BLaER1 (cell line): ENCODE measurements around the gene SLC39A5.
A peak's percentile ranks its signal among the peaks of the same experiment; 100 is the strongest.

ENCODE experiments used
- H3K27ac ChIP-seq: shearing (Covaris generic); formaldehyde crosslinking; 2 replicates; pipeline ENCODE4 v1.8.1; 2022
- H3K27me3 ChIP-seq: shearing (Covaris generic); formaldehyde crosslinking; 2 replicates; pipeline ENCODE4 v1.8.1; 2022
- H3K36me3 ChIP-seq: shearing (Covaris generic); formaldehyde crosslinking; 2 replicates; pipeline ENCODE4 v1.8.1; 2022
- H3K4me1 ChIP-seq: shearing (Covaris generic); formaldehyde crosslinking; 2 replicates; pipeline ENCODE4 v1.8.1; 2022
- H3K4me2 ChIP-seq: shearing (Covaris generic); formaldehyde crosslinking; 2 replicates; pipeline ENCODE4 v1.8.1; 2022
- H3K4me3 ChIP-seq: shearing (Covaris generic); formaldehyde crosslinking; 2 replicates; pipeline ENCODE4 v1.8.1; 2022
- H3K9ac ChIP-seq: shearing (Covaris generic); formaldehyde crosslinking; 2 replicates; pipeline ENCODE4 v1.8.1; 2022
- H3K9me3 ChIP-seq: shearing (Covaris generic); formaldehyde crosslinking; 2 replicates; pipeline ENCODE4 v1.8.1; 2022
- H4K20me1 ChIP-seq: shearing (Covaris generic); formaldehyde crosslinking; 2 replicates; pipeline ENCODE4 v1.8.1; 2022
- Cebpa-rat ChIP-seq: shearing (Covaris generic); IDR thresholded peaks from 2 replicates; pipeline ENCODE4 v1.8.1; 2022

SLC39A5 gene

GRCh38 chr12:56216461-56216860 lies 13.4 kb upstream of the SLC39A5 start:
- Histone ChIP-seq H3K27me3 (no peaks in the 10 kb centered on the region), H3K9ac (no peak overlapping the region), H3K4me1 (peaks cover 17% of the 10 kb centered on the region), H3K9me3 (no peaks in the 10 kb centered on the region), H4K20me1 (peaks cover 41% of the 10 kb centered on the region; the same call in 1 of the 2 replicates), H3K4me3 (no peak overlapping the region), H3K4me2 (no peak overlapping the region), H3K27ac (no peak overlapping the region), H3K36me3 (peaks cover 67% of the 10 kb centered on the region)
- TF ChIP-seq Cebpa-rat, result no peak

GRCh38 chr12:56219840-56220239 lies 10.0 kb upstream of the SLC39A5 start:
- Histone ChIP-seq H3K36me3 (peaks cover 34% of the 10 kb centered on the region), H3K9me3 (no peaks in the 10 kb centered on the region), H3K4me1 (peaks cover 40% of the 10 kb centered on the region), H3K4me3 (0 out of 2 replicates have a peak overlapping the region, but pooled peaks have one; percentile 83), H3K27me3 (no peaks in the 10 kb centered on the region), H3K27ac (peak overlapping the region; percentile 92; the same call in 1 of the 2 replicates), H3K9ac (peak overlapping the region; percentile 91), H4K20me1 (peaks cover 35% of the 10 kb centered on the region; the same call in 1 of the 2 replicates), H3K4me2 (peak overlapping the region; percentile 97)
- no peak for TF ChIP-seq Cebpa-rat

GRCh38 chr12:56220611-56221231 lies 9.1 kb upstream of the SLC39A5 start:
- peak overlapping the region; percentile 91 for H3K9ac ChIP-seq
- TF ChIP-seq Cebpa-rat, result no peak
- peak overlapping the region; percentile 97 for H3K4me2 ChIP-seq
- H3K27me3 ChIP-seq, result no peaks in the 10 kb centered on the region
- peaks cover 30% of the 10 kb centered on the region for H3K36me3 ChIP-seq
- peak overlapping the region; percentile 83 for H3K4me3 ChIP-seq
- H3K9me3 ChIP-seq, result no peaks in the 10 kb centered on the region
- H3K4me1 ChIP-seq, result peaks cover 49% of the 10 kb centered on the region
- peak overlapping the region; percentile 92 for H3K27ac ChIP-seq
- H4K20me1 ChIP-seq, result peaks cover 33% of the 10 kb centered on the region; the same call in 1 of the 2 replicates

- Histone ChIP-seq H3K4me1 (peaks cover 53% of the 10 kb centered on the region), H3K4me3 (peak overlapping the region; percentile 83), H3K27ac (peak overlapping the region; percentile 92), H3K9ac (peak overlapping the region; percentile 91), H3K4me2 (peak overlapping the region; percentile 97), H4K20me1 (peaks cover 31% of the 10 kb centered on the region; the same call in 1 of the 2 replicates), H3K9me3 (no peaks in the 10 kb centered on the region), H3K36me3 (peaks cover 30% of the 10 kb centered on the region), H3K27me3 (no peaks in the 10 kb centered on the region)
- no peak for TF ChIP-seq Cebpa-rat
These were observed 8.6 kb upstream of the SLC39A5 start for GRCh38 chr12:56221232-56221756.

- peaks cover 53% of the 10 kb centered on the region for H3K4me1 ChIP-seq
These were observed 7.9 kb upstream of the SLC39A5 start, which contains the start of gene RNF41 for GRCh38 chr12:56221757-56222530. TSS of gene RNF41 (minus strand) at chr12:56221922. CDS start at chr12:56214047, 7,875 bp downstream.

GRCh38 chr12:56222531-56222895 lies 7.3 kb upstream of the SLC39A5 start:
- Histone ChIP-seq H4K20me1 (peaks cover 19% of the 10 kb centered on the region; the same call in 1 of the 2 replicates), H3K9me3 (no peaks in the 10 kb centered on the region), H3K4me3 (peak overlapping the region; percentile 83), H3K4me2 (peak overlapping the region; percentile 97), H3K4me1 (peaks cover 53% of the 10 kb centered on the region), H3K9ac (peak overlapping the region; percentile 91), H3K36me3 (peaks cover 18% of the 10 kb centered on the region), H3K27ac (peak overlapping the region; percentile 92), H3K27me3 (no peaks in the 10 kb centered on the region)
- no peak for TF ChIP-seq Cebpa-rat

More at GRCh38 chr12:56221757-56222530, 7.9 kb upstream of the SLC39A5 start, which contains the start of gene RNF41:
- Histone ChIP-seq H3K27ac (peak within 1 kb of the TSS; percentile 92), H3K9ac (peak within 1 kb of the TSS; percentile 91), H3K4me2 (peak within 1 kb of the TSS; percentile 97), H3K4me3 (peak within 1 kb of the TSS; percentile 83), H3K36me3 (peaks cover 24% of the 10 kb centered on the region), H3K9me3 (no peaks in the 10 kb centered on the region), H4K20me1 (peaks cover 24% of the 10 kb centered on the region; the same call in 1 of the 2 replicates), H3K27me3 (no peaks in the 10 kb centered on the region)
- no peak for TF ChIP-seq Cebpa-rat

GRCh38 chr12:56223571-56224101 lies 6.2 kb upstream of the SLC39A5 start:
- H3K9ac ChIP-seq, result peak overlapping the region; percentile 13; the same call in 1 of the 2 replicates

GRCh38 chr12:56224102-56224701 lies 5.6 kb upstream of the SLC39A5 start, which contains the start of gene NABP2:
TSS of gene NABP2 (plus strand) at chr12:56224342. CDS start at chr12:56224857, 515 bp downstream.
- Histone ChIP-seq H3K4me3 (peak within 1 kb of the TSS; percentile 76), H3K9ac (peak within 1 kb of the TSS; percentile 83), H3K4me2 (peak within 1 kb of the TSS; percentile 97), H3K27ac (peak within 1 kb of the TSS; percentile 74), H3K27me3 (no peaks in the 10 kb centered on the region), H3K36me3 (peaks cover 12% of the 10 kb centered on the region), H4K20me1 (0 out of 2 replicates have a peak, but pooled peaks cover 13% of the 10 kb centered on the region), H3K9me3 (no peaks in the 10 kb centered on the region), H3K4me1 (peaks cover 65% of the 10 kb centered on the region)
- no peak for TF ChIP-seq Cebpa-rat

More at GRCh38 chr12:56223571-56224101, 6.2 kb upstream of the SLC39A5 start:
- peaks cover 12% of the 10 kb centered on the region for H3K36me3 ChIP-seq
- peaks cover 60% of the 10 kb centered on the region for H3K4me1 ChIP-seq
- 0 out of 2 replicates have a peak, but pooled peaks cover 13% of the 10 kb centered on the region for H4K20me1 ChIP-seq
- H3K4me2 ChIP-seq, result peak overlapping the region; percentile 97
- no peaks in the 10 kb centered on the region for H3K27me3 ChIP-seq
- TF ChIP-seq Cebpa-rat, result no peak
- H3K4me3 ChIP-seq, result peak overlapping the region; percentile 76
- H3K9me3 ChIP-seq, result no peaks in the 10 kb centered on the region
- no peak overlapping the region for H3K27ac ChIP-seq

GRCh38 chr12:56224954-56225353 lies 4.9 kb upstream of the SLC39A5 start:
- Histone ChIP-seq H3K27ac (peak overlapping the region; percentile 74), H3K27me3 (no peaks in the 10 kb centered on the region), H3K4me3 (peak overlapping the region; percentile 76), H3K36me3 (peaks cover 12% of the 10 kb centered on the region), H3K4me1 (peaks cover 68% of the 10 kb centered on the region), H3K4me2 (peak overlapping the region; percentile 97), H4K20me1 (0 out of 2 replicates have a peak, but pooled peaks cover 12% of the 10 kb centered on the region), H3K9me3 (no peaks in the 10 kb centered on the region), H3K9ac (peak overlapping the region; percentile 83)
- no peak for TF ChIP-seq Cebpa-rat
